Measurements from ENCODE around the gene IMPDH1. TPM values are rescaled to one million over a fixed set of nuclear protein-coding genes. Genes with fewer than 3 reads are reported as not detected.

IMPDH1 gene
- total and polyA plus RNA-seq, 9 of the 15 experiments (the other 6 are each of a cell fraction or from before 2014, with no cell fraction given): 0.80 to 118 (median 64.3) TPM

GRCh38 chr7:128454808-128455542 lies 45.2 kb upstream of the IMPDH1 start (continued):
- TF ChIP-seq, protein P1, sequence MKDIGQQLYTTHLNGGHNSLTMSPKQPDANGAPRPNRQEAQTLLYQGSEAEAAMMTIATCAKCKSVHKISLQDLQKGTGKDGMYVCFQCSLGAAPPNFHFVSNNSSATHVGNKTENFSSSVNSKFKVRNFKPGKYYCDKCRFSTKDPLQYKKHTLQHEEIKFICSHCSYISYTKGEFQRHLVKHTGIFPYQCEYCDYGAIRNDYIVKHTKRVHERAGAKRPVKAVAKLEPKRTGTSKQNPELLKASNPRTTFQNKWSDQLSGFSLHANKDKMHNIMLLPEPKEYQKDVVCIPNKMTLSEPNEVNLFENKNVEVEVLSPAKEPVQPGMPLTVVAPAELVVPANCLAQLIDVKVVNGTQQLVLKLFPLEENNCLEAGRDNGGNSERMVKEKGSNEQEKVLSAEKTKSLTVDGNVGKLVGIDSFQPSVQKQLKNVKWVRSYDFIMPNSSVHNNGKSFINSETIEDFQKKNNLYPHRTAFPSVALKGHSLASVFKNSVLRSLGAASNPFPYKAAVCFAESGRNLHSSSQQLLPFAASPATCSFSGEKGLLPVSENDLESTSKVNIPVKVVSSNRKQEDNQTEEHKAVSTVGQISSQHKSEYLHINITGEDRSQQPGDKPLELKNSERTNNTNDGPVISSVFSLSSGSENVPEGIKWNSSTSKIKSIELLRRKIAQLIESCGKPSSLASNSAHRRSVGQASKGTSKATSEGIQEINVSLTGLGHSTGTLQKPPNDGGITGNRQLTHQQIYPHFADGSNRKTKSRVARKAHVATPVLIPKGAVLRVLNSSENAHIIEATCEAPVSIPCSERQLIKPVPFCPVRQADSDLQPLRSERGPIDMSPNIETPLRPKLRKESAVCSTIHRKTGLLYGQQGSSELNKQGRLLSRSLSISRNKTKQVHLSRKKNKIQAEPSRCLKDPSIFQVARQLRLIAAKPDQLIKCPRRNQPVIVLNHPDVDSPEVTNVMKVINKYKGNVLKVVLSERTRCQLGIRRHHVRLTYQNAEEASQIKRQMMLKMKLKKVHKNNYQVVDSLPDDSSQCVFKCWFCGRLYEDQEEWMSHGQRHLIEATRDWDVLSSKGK (CRISPR knock-in tag; IDR thresholded peaks at IDR 0.05): no peak
- TF ChIP-seq OTX1 (CRISPR knock-in tag; IDR thresholded peaks at IDR 0.05) (peak; percentile 79; the same call in 1 of the 2 replicates), ZNF76 (CRISPR knock-in tag; IDR thresholded peaks at IDR 0.05; ENCODE audit: borderline replicate concordance) (peak; percentile 57; the same call in 1 of the 2 replicates), CTCFL (IDR thresholded peaks at IDR 0.05; ENCODE audit: borderline replicate concordance, insufficient read depth, low read depth, low read length, poor library complexity, severe bottlenecking) (peak; percentile 0), L3MBTL2 (IDR thresholded peaks at IDR 0.05) (no peak), SMARCB1 (IDR thresholded peaks at IDR 0.05; ENCODE audit: insufficient read length, low read depth) (no peak), TGIF2 (CRISPR knock-in tag; IDR thresholded peaks at IDR 0.05) (no peak), MBD2 (IDR thresholded peaks at IDR 0.05; ENCODE audit: borderline replicate concordance, low read depth) (no peak; the same call in 1 of the 2 replicates), TFAP4 (CRISPR knock-in tag; IDR thresholded peaks at IDR 0.05; ENCODE audit: borderline replicate concordance) (no peak)
